ENCODE results near the gene SLC1A3. TPM values are rescaled to one million over a fixed set of nuclear protein-coding genes. Genes with fewer than 3 reads are reported as not detected.

Gene SLC1A3
- total RNA-seq, 1 experiment from 2014 or later = 28.9 TPM

- BruUV-seq (replicated peaks) = no TSS peak
- intact Hi-C loops (cut with micrococcal nuclease; ENCODE audit: unreplicated experiment) = no loop called here
- Histone ChIP-seq H3K9me3 (ENCODE audit: low read depth, low read length, poor library complexity, severe bottlenecking) (no peaks in the 10 kb centered on the region), H3K27me3 (replicated peaks; ENCODE audit: insufficient read depth, low read depth, low read length, poor library complexity) (no peaks in the 10 kb centered on the region), H3K27ac (ENCODE audit: low read depth, low read length, poor library complexity, severe bottlenecking) (no peak overlapping the region), H3K4me1 (ENCODE audit: insufficient read depth, low read length, poor library complexity, severe bottlenecking) (peaks cover 9% of the 10 kb centered on the region), H3K36me3 (ENCODE audit: insufficient read depth, low read length, poor library complexity, severe bottlenecking) (no peaks in the 10 kb centered on the region), H3K4me3 (ENCODE audit: low read depth, low read length, poor library complexity, severe bottlenecking) (no peak overlapping the region)
- CTCF ChIA-PET = interaction anchor here (0.7 kb wide), 1 partner anchor 226 kb away, joined by 4 read pairs; no protein-coding TSS in a partner anchor
- TF ChIP-seq CTCF (conservative IDR thresholded peaks at IDR 0.05; ENCODE audit: low read depth, low read length) = no peak
- POLR2A ChIA-PET (ENCODE audit: low non-redundant PET) = no interaction called here
- DNase-seq (ENCODE audit: low spot score) = peak; percentile 18
Measured at GRCh38 chr5:36685631-36686288, 79.4 kb downstream of the SLC1A3 start.

- Histone ChIP-seq H3K27me3 (replicated peaks; ENCODE audit: insufficient read depth, low read depth, low read length, poor library complexity) (no peaks in the 10 kb centered on the region), H3K27ac (ENCODE audit: low read depth, low read length, poor library complexity, severe bottlenecking) (no peak overlapping the region), H3K9me3 (ENCODE audit: low read depth, low read length, poor library complexity, severe bottlenecking) (no peaks in the 10 kb centered on the region), H3K36me3 (ENCODE audit: insufficient read depth, low read length, poor library complexity, severe bottlenecking) (no peaks in the 10 kb centered on the region), H3K4me1 (ENCODE audit: insufficient read depth, low read length, poor library complexity, severe bottlenecking) (peaks cover 9% of the 10 kb centered on the region), H3K4me3 (ENCODE audit: low read depth, low read length, poor library complexity, severe bottlenecking) (no peak overlapping the region)
- no peak for TF ChIP-seq CTCF (conservative IDR thresholded peaks at IDR 0.05; ENCODE audit: low read depth, low read length)
- no peak for TF ChIP-seq EZH2 (IDR thresholded peaks at IDR 0.05; ENCODE audit: borderline replicate concordance, low read depth, low read length, poor library complexity, severe bottlenecking)
- ChIA-PET CTCF (no interaction called here), POLR2A (ENCODE audit: low non-redundant PET) (no interaction called here)
- intact Hi-C loops (cut with micrococcal nuclease; ENCODE audit: unreplicated experiment) = no loop called here
- no peak for DNase-seq (ENCODE audit: low spot score)
- BruUV-seq (replicated peaks) = no TSS peak
Measured at GRCh38 chr5:36686881-36687280, 80.5 kb downstream of the SLC1A3 start.

GRCh38 chr5:36688722-36689121, 82.3 kb downstream of the SLC1A3 start:
- ChIA-PET CTCF (interaction anchor here (0.6 kb wide), 1 partner anchor 34 kb away, joined by 4 read pairs; no protein-coding TSS in a partner anchor), POLR2A (ENCODE audit: low non-redundant PET) (no interaction called here)
- BruUV-seq (replicated peaks) = no TSS peak
- Histone ChIP-seq H3K27ac (ENCODE audit: low read depth, low read length, poor library complexity, severe bottlenecking) (no peak overlapping the region), H3K36me3 (ENCODE audit: insufficient read depth, low read length, poor library complexity, severe bottlenecking) (no peaks in the 10 kb centered on the region), H3K4me1 (ENCODE audit: insufficient read depth, low read length, poor library complexity, severe bottlenecking) (peaks cover 9% of the 10 kb centered on the region), H3K9me3 (ENCODE audit: low read depth, low read length, poor library complexity, severe bottlenecking) (no peaks in the 10 kb centered on the region), H3K27me3 (replicated peaks; ENCODE audit: insufficient read depth, low read depth, low read length, poor library complexity) (no peaks in the 10 kb centered on the region), H3K4me3 (ENCODE audit: low read depth, low read length, poor library complexity, severe bottlenecking) (no peak overlapping the region)
- TF ChIP-seq CTCF (conservative IDR thresholded peaks at IDR 0.05; ENCODE audit: low read depth, low read length) (peak; percentile 58), EZH2 (IDR thresholded peaks at IDR 0.05; ENCODE audit: borderline replicate concordance, low read depth, low read length, poor library complexity, severe bottlenecking) (no peak)
- intact Hi-C loops (cut with micrococcal nuclease; ENCODE audit: unreplicated experiment) = no loop called here
- peak; percentile 50 for DNase-seq (ENCODE audit: low spot score)

Data from A673 (cell line).